Measurements from ENCODE around the gene ARHGAP22.

DNA sequence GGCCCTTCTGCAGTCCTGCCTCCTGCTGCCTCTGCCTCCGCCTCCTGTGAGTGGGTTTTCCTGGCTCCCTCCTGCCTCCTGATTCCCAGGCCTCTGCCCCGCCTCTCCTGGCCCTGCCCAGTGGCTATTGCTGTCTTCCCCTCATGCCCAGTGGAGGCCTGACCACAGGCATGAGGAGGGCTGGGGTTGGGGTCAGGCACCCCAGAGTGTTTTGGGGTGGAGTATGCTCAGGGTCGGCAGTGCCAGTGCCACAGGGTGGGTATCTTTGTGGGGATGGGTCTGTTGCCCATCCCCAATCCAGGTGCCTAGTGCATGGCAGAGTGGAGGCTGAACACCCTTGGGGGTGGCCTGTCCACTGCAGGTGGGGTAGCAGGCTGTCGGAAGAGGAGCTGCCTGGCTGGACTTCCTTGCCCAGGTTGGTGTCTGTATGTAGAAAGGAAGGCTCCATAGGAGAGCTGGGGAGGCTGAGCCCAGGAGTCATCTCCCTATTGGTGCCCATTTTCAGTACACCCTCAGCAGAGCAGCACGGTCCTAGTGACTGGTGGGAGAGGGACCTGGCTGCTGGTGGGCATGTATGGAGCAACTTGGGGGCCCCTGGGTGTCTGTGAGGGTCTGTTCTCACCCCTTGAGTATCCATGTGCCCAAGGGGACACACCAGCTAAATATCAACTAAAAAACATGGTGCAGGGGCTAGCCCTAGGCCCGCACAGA is 62.2 kb downstream of the ARHGAP22 start:
- TF ChIP-seq CTCF (IDR thresholded peaks at IDR 0.05) (no peak), POLR2A (IDR thresholded peaks at IDR 0.05) (no peak)

Data from heart left ventricle (tissue), 13 donors.